Measurements from ENCODE around the gene CHADL. TPM values are rescaled to one million over a fixed set of nuclear protein-coding genes. Genes with fewer than 3 reads are reported as not detected.
A peak's percentile ranks its signal among the peaks of the same experiment; 100 is the strongest.

The CHADL gene
- total and polyA plus RNA-seq, 9 of the 15 experiments (the other 6 are each of a cell fraction or from before 2014, with no cell fraction given): not detected

DNA sequence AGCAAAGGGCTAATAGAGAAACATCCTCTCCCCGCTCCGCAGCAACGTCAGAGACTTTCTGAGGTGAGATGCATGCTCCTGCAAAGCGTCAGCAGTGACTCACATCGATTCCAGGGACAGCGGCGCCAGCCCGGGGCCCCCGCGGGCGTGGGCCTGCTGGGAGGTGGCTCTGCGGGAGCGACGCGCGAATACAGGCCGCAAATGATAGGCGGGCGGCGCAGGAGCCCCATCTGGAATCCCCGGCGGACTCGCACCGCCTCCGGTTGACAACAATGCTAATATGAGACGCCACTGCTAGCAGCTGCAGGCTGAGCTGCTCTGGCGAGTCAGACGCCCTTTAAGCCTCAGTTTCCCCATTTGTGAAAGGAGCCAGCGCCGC is 44.7 kb upstream of the CHADL start (continued):
- TF ChIP-seq, protein P1, sequence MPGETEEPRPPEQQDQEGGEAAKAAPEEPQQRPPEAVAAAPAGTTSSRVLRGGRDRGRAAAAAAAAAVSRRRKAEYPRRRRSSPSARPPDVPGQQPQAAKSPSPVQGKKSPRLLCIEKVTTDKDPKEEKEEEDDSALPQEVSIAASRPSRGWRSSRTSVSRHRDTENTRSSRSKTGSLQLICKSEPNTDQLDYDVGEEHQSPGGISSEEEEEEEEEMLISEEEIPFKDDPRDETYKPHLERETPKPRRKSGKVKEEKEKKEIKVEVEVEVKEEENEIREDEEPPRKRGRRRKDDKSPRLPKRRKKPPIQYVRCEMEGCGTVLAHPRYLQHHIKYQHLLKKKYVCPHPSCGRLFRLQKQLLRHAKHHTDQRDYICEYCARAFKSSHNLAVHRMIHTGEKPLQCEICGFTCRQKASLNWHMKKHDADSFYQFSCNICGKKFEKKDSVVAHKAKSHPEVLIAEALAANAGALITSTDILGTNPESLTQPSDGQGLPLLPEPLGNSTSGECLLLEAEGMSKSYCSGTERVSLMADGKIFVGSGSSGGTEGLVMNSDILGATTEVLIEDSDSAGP (CRISPR knock-in tag; IDR thresholded peaks at IDR 0.05): no peak
- no peak; the same call in none of the 2 replicates for TF ChIP-seq CXXC5 (CRISPR knock-in tag; IDR thresholded peaks at IDR 0.05)
- TF ChIP-seq ZNF785 (CRISPR knock-in tag; IDR thresholded peaks at IDR 0.05): no peak
- TF ChIP-seq, protein P2, sequence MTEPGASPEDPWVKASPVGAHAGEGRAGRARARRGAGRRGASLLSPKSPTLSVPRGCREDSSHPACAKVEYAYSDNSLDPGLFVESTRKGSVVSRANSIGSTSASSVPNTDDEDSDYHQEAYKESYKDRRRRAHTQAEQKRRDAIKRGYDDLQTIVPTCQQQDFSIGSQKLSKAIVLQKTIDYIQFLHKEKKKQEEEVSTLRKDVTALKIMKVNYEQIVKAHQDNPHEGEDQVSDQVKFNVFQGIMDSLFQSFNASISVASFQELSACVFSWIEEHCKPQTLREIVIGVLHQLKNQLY (CRISPR knock-in tag; conservative IDR thresholded peaks at IDR 0.05): no peak
- TF ChIP-seq ARNT (IDR thresholded peaks at IDR 0.05): no peak
- TF ChIP-seq HIVEP1 (CRISPR knock-in tag; IDR thresholded peaks at IDR 0.05): no peak
- no peak for TF ChIP-seq ZNF133 (CRISPR knock-in tag; IDR thresholded peaks at IDR 0.05)
- no peak for TF ChIP-seq KLF1 (tag; IDR thresholded peaks at IDR 0.05)
- peak; percentile 31 for TF ChIP-seq KDM5B (IDR thresholded peaks at IDR 0.05; ENCODE audit: insufficient replicate concordance, low read depth, low read length)
- no peak for TF ChIP-seq FOXM1 (IDR thresholded peaks at IDR 0.05; ENCODE audit: low read depth)
- no peak for TF ChIP-seq FOXM1 (CRISPR knock-in tag; IDR thresholded peaks at IDR 0.05; ENCODE audit: low read depth)
- TF ChIP-seq SIX5 (IDR thresholded peaks at IDR 0.05; ENCODE audit: borderline replicate concordance in 1 of 2, insufficient read depth in 1 of 2, low read depth in 1 of 2, low read length in 2 of 2): no peak
- no peak for TF ChIP-seq CBX5 (IDR thresholded peaks at IDR 0.05; ENCODE audit: borderline replicate concordance, low read depth)
- TF ChIP-seq MCM3 (IDR thresholded peaks at IDR 0.05): no peak
- TF ChIP-seq SP2 (IDR thresholded peaks at IDR 0.05; ENCODE audit: extremely low read depth, low read depth, low read length, poor library complexity, severe bottlenecking): no peak
- TF ChIP-seq ZNF717 (CRISPR knock-in tag; IDR thresholded peaks at IDR 0.05): no peak
